GM12874 (cell line): ENCODE results near the gene GNB1L.

Experiments used
- CTCF ChIP-seq: IDR thresholded peaks from 2 replicates; pipeline ENCODE4 v1.5.1; 2011; ENCODE audit warnings: low read depth, mild to moderate bottlenecking, control low read depth, low read length, moderate library complexity; ENCODE audit not compliant: insufficient read depth

Gene GNB1L

GRCh38 chr22:19887256-19887985 is 32.7 kb upstream of the GNB1L start:
- TF ChIP-seq CTCF = no peak

GRCh38 chr22:19886605-19887255 is 32.1 kb upstream of the GNB1L start:
- TF ChIP-seq CTCF = no peak

- TF ChIP-seq CTCF = no peak
Measured at GRCh38 chr22:19885841-19886592, 31.3 kb upstream of the GNB1L start.

- TF ChIP-seq CTCF = no peak
Measured at GRCh38 chr22:19884954-19885751, 30.5 kb upstream of the GNB1L start.

DNA sequence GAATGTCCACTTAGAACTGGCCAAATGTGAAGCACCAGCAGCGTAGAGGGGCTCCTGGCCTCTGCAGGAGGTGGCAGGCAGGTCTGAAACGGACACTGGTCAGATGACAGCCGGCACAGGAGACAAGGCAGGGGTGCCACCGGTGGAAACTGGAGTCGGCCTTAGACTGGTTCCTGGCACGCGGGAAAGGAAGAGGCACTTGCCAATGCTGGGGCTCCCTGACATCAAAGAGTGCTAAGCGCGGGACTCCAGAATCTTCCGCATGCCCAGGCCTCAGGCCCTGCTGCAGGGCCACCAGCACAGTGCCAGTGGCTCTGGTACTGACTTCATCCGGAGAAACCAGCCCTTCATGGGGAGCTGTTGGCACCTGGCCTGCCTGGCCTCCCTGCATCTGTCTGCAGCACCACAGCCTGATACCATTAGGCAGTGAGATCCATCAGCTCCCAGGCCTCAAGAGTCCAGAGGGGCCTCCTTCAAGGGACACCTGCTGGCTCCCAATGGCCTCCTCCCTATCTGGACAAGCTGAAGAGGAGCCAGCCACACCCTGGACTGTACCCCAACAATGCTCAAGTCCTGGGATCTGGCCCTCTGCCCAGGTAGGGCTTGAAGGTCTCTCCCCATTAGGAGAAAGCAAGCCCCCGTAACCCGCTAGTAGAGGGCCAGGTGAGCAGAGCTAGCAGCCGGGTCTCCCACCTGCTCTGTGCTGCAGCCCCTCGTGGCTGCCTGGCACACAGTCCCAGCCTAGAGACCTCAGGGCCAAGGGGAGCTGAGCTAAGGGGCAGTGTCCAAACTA is 29.7 kb upstream of the GNB1L start:
- TF ChIP-seq CTCF = no peak

- TF ChIP-seq CTCF = no peak
Measured at GRCh38 chr22:19882446-19883381, 28.0 kb upstream of the GNB1L start.
